ENCODE measurements around the gene SARNP. TPM values are rescaled to one million over a fixed set of nuclear protein-coding genes. Genes with fewer than 3 reads are reported as not detected.
A peak's percentile ranks its signal among the peaks of the same experiment; 100 is the strongest.

Gene SARNP
- total and polyA plus RNA-seq, 9 of the 15 experiments (the other 6 are each of a cell fraction or from before 2014, with no cell fraction given), result 70.1 to 400 (median 198) TPM

DNA sequence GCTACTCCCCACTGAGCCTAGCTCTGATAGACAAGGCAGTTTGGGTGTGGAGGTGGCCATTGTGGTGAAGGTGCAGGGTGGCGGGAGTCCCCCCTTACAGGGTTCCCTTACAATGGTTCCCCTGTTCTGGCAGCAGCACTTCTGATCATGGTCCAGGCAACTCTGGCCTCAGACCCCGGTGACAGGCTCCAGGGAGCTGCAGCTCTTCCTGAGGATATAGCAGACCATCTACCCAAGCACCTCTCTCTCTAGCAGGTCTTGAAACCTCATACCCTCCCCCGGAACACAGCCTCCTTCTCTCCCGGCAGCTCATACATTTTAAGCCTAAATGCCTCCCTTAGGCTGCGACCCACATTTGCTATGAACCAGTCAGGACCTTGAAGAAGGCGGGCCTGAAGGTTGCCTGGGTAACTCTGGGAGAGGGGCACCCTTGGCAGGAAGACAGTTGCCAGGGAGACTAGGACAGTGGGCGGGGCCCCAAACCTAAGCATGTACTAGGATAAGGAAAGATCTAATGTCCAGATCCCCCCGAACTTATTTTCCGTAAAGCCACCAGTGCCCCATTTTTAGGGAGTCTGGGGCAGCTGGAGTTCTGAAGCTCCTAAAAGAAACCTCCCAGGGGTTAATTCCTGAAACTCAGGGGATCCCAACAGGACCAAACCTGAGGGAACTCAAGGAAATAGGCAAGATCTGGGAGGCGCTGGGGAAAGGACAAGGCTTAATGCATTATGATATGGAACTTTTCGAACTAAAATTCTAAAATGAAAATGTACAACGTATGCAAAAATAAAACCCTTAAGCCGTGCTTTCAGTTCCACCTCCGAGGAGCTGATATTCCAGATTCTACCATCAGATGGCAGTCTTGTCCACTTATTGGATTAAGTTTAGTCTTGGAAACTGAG is 79.2 kb downstream of the SARNP start (continued):
- TF ChIP-seq, protein P1, sequence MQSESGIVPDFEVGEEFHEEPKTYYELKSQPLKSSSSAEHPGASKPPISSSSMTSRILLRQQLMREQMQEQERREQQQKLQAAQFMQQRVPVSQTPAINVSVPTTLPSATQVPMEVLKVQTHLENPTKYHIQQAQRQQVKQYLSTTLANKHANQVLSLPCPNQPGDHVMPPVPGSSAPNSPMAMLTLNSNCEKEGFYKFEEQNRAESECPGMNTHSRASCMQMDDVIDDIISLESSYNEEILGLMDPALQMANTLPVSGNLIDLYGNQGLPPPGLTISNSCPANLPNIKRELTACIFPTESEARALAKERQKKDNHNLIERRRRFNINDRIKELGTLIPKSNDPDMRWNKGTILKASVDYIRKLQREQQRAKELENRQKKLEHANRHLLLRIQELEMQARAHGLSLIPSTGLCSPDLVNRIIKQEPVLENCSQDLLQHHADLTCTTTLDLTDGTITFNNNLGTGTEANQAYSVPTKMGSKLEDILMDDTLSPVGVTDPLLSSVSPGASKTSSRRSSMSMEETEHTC (IDR thresholded peaks at IDR 0.05), result no peak
- no peak for TF ChIP-seq NR2C2 (CRISPR knock-in tag; IDR thresholded peaks at IDR 0.05)
- no peak for TF ChIP-seq NR2C2 (tag; IDR thresholded peaks at IDR 0.05)
- no peak for TF ChIP-seq DIDO1 (tag; IDR thresholded peaks at IDR 0.05; ENCODE audit: low read depth)
- TF ChIP-seq SIN3B (IDR thresholded peaks at IDR 0.05; ENCODE audit: low read depth), result 0 out of 2 replicates have a peak, but pooled peaks have one; percentile 26
- TF ChIP-seq ZNF347 (CRISPR knock-in tag; IDR thresholded peaks at IDR 0.05; ENCODE audit: low read depth), result no peak
- TF ChIP-seq SMARCA4 (IDR thresholded peaks at IDR 0.05), result no peak
- no peak for TF ChIP-seq SRSF1 (IDR thresholded peaks at IDR 0.05; ENCODE audit: low read depth, low read length)
- no peak for TF ChIP-seq GATA2 (CRISPR knock-in tag; IDR thresholded peaks at IDR 0.05)
- TF ChIP-seq MAFG (tag; conservative IDR thresholded peaks at IDR 0.05), result peak; percentile 91
- no peak for TF ChIP-seq TBP (optimal IDR thresholded peaks at IDR 0.05; ENCODE audit: low read depth, low read length)
- no peak for TF ChIP-seq GTF2E2 (tag; IDR thresholded peaks at IDR 0.05)
- TF ChIP-seq HDAC8 (tag; IDR thresholded peaks at IDR 0.05), result no peak
- no peak for TF ChIP-seq NFYB (IDR thresholded peaks at IDR 0.05; ENCODE audit: extremely low read depth, insufficient read length)
- TF ChIP-seq, protein P2, sequence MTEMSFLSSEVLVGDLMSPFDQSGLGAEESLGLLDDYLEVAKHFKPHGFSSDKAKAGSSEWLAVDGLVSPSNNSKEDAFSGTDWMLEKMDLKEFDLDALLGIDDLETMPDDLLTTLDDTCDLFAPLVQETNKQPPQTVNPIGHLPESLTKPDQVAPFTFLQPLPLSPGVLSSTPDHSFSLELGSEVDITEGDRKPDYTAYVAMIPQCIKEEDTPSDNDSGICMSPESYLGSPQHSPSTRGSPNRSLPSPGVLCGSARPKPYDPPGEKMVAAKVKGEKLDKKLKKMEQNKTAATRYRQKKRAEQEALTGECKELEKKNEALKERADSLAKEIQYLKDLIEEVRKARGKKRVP (CRISPR knock-in tag; IDR thresholded peaks at IDR 0.05), result no peak
- no peak for TF ChIP-seq NCOA4 (IDR thresholded peaks at IDR 0.05; ENCODE audit: partially characterized antibody)
- no peak for TF ChIP-seq MTA3 (IDR thresholded peaks at IDR 0.05; ENCODE audit: borderline replicate concordance)
- TF ChIP-seq, protein P3, sequence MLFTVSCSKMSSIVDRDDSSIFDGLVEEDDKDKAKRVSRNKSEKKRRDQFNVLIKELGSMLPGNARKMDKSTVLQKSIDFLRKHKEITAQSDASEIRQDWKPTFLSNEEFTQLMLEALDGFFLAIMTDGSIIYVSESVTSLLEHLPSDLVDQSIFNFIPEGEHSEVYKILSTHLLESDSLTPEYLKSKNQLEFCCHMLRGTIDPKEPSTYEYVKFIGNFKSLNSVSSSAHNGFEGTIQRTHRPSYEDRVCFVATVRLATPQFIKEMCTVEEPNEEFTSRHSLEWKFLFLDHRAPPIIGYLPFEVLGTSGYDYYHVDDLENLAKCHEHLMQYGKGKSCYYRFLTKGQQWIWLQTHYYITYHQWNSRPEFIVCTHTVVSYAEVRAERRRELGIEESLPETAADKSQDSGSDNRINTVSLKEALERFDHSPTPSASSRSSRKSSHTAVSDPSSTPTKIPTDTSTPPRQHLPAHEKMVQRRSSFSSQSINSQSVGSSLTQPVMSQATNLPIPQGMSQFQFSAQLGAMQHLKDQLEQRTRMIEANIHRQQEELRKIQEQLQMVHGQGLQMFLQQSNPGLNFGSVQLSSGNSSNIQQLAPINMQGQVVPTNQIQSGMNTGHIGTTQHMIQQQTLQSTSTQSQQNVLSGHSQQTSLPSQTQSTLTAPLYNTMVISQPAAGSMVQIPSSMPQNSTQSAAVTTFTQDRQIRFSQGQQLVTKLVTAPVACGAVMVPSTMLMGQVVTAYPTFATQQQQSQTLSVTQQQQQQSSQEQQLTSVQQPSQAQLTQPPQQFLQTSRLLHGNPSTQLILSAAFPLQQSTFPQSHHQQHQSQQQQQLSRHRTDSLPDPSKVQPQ (CRISPR knock-in tag; IDR thresholded peaks at IDR 0.05; ENCODE audit: borderline replicate concordance), result no peak
- TF ChIP-seq USF2 (CRISPR knock-in tag; IDR thresholded peaks at IDR 0.05), result no peak
- TF ChIP-seq ZKSCAN8 (CRISPR knock-in tag; IDR thresholded peaks at IDR 0.05), result no peak
- no peak for TF ChIP-seq RAD51 (IDR thresholded peaks at IDR 0.05; ENCODE audit: borderline replicate concordance, low read depth)
- no peak for TF ChIP-seq CHD1 (IDR thresholded peaks at IDR 0.05; ENCODE audit: low read length)
- no peak for TF ChIP-seq CAMTA2 (CRISPR knock-in tag; conservative IDR thresholded peaks at IDR 0.05)

Measured in K562 (cell line).